HL-60 (cell line): ENCODE results near the gene CAMTA1.

ENCODE experiments used
- DNase-seq, 2 experiments: peaks; one replicate each; pipeline ENCODE4 v3.0.0-alpha.2; 2010 to 2020; ENCODE audit warnings: low read depth in 1 of 2, low spot score in 1 of 2
- H3K27ac ChIP-seq: fragments of 250-450 bp; sonication (Bioruptor Pico); replicated peaks from 2 replicates; pipeline ENCODE4 v1.5.1; 2020; ENCODE audit warnings: mild to moderate bottlenecking, moderate library complexity
- H3K27me3 ChIP-seq: fragments of 250-450 bp; sonication (Bioruptor Pico); 2 replicates; pipeline ENCODE4 v1.5.1; 2021; ENCODE audit warnings: mild to moderate bottlenecking, moderate library complexity; ENCODE audit not compliant: insufficient read depth, poor library complexity, severe bottlenecking
- H3K4me3 ChIP-seq: replicated peaks from 2 replicates; pipeline ENCODE4 v1.5.1; 2011; ENCODE audit warnings: mild to moderate bottlenecking, control low read depth, low read length; ENCODE audit not compliant: insufficient read depth
- GABPA ChIP-seq: IDR thresholded peaks from 2 replicates; pipeline ENCODE4 v1.6.1; 2012; ENCODE audit warnings: low read depth
- POLR2AphosphoS5 ChIP-seq: IDR thresholded peaks from 2 replicates; pipeline ENCODE4 v1.6.1; 2012; ENCODE audit warnings: low read depth
- SPI1 ChIP-seq: IDR thresholded peaks from 2 replicates; pipeline ENCODE4 v1.6.1; 2012; ENCODE audit warnings: low read depth, mild to moderate bottlenecking, borderline replicate concordance
- TF ChIP-seq, protein P1 (sequence below): IDR thresholded peaks from 2 replicates; pipeline ENCODE4 v1.6.1; 2012; ENCODE audit warnings: low read depth; ENCODE audit not compliant: insufficient replicate concordance
- TF ChIP-seq, protein P2 (sequence below): IDR thresholded peaks from one replicate; pipeline ENCODE4 v1.5.1; 2011; ENCODE audit warnings: low read length, control low read depth, inconsistent platforms; ENCODE audit not compliant: insufficient read depth

CAMTA1 gene

DNA sequence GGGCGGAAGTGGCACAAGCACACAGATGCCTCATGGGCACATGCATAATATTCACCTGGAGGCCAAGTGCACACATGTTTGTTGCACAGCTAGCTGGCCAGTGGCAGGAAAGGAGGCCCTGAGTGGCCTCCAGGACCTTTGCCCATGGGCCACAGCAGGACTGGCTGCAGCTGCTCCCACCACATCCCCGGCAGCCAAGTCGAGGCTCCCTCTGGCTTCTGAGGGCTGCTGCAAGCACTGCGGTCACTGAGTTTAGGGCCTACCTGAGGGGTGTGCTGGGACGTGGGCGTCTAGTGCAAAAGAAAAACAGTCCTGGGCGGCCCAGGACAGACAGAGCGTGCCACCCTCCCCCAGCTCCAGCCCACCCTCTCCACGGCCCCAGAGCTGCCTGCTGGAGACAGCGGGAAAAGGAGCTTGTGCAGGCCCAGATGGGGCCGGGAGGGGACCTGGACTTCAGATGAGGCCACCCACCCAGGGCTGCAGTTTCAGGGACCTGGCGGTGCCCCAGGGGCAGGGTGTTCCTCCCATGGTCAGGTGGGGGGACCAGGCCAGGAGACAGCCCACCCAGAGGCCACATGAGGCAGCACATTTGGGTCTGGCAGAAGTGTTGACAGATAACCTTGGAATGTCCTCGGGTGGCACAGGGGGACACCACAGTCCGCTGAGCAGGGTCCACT is 720.0 kb downstream of the CAMTA1 start:
- H3K4me3 ChIP-seq = no peak overlapping the region
- TF ChIP-seq, protein P1, sequence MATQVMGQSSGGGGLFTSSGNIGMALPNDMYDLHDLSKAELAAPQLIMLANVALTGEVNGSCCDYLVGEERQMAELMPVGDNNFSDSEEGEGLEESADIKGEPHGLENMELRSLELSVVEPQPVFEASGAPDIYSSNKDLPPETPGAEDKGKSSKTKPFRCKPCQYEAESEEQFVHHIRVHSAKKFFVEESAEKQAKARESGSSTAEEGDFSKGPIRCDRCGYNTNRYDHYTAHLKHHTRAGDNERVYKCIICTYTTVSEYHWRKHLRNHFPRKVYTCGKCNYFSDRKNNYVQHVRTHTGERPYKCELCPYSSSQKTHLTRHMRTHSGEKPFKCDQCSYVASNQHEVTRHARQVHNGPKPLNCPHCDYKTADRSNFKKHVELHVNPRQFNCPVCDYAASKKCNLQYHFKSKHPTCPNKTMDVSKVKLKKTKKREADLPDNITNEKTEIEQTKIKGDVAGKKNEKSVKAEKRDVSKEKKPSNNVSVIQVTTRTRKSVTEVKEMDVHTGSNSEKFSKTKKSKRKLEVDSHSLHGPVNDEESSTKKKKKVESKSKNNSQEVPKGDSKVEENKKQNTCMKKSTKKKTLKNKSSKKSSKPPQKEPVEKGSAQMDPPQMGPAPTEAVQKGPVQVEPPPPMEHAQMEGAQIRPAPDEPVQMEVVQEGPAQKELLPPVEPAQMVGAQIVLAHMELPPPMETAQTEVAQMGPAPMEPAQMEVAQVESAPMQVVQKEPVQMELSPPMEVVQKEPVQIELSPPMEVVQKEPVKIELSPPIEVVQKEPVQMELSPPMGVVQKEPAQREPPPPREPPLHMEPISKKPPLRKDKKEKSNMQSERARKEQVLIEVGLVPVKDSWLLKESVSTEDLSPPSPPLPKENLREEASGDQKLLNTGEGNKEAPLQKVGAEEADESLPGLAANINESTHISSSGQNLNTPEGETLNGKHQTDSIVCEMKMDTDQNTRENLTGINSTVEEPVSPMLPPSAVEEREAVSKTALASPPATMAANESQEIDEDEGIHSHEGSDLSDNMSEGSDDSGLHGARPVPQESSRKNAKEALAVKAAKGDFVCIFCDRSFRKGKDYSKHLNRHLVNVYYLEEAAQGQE = no peak
- TF ChIP-seq POLR2AphosphoS5 (no peak), GABPA (no peak), SPI1 (no peak)
- TF ChIP-seq, protein P2, sequence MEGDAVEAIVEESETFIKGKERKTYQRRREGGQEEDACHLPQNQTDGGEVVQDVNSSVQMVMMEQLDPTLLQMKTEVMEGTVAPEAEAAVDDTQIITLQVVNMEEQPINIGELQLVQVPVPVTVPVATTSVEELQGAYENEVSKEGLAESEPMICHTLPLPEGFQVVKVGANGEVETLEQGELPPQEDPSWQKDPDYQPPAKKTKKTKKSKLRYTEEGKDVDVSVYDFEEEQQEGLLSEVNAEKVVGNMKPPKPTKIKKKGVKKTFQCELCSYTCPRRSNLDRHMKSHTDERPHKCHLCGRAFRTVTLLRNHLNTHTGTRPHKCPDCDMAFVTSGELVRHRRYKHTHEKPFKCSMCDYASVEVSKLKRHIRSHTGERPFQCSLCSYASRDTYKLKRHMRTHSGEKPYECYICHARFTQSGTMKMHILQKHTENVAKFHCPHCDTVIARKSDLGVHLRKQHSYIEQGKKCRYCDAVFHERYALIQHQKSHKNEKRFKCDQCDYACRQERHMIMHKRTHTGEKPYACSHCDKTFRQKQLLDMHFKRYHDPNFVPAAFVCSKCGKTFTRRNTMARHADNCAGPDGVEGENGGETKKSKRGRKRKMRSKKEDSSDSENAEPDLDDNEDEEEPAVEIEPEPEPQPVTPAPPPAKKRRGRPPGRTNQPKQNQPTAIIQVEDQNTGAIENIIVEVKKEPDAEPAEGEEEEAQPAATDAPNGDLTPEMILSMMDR = no peak
- no peak overlapping the region for H3K27ac ChIP-seq
- no peak for DNase-seq
- H3K27me3 ChIP-seq = peaks cover 2% of the 10 kb centered on the region

GRCh38 chr1:7505771-7506453 is 720.7 kb downstream of the CAMTA1 start:
- Histone ChIP-seq H3K4me3 (no peak overlapping the region), H3K27ac (no peak overlapping the region)

GRCh38 chr1:7506454-7507284 is 721.4 kb downstream of the CAMTA1 start:
- H3K27me3 ChIP-seq = peaks cover 2% of the 10 kb centered on the region
- no peak for TF ChIP-seq GABPA
- TF ChIP-seq, protein P2 = no peak
- no peak for TF ChIP-seq SPI1
- TF ChIP-seq, protein P1 = no peak
- no peak for TF ChIP-seq POLR2AphosphoS5

More at GRCh38 chr1:7505771-7506453, 720.7 kb downstream of the CAMTA1 start:
- no peak for DNase-seq
- peaks cover 2% of the 10 kb centered on the region for H3K27me3 ChIP-seq
- TF ChIP-seq, protein P1 = no peak
- TF ChIP-seq POLR2AphosphoS5 (no peak), SPI1 (no peak)
- TF ChIP-seq, protein P2 = no peak

More at GRCh38 chr1:7506454-7507284, 721.4 kb downstream of the CAMTA1 start:
- H3K4me3 ChIP-seq = no peak overlapping the region
- no peak overlapping the region for H3K27ac ChIP-seq
- DNase-seq = no peak
